Chondrocyte (in vitro differentiated cells): Measurements from ENCODE around the gene SMIM35. TPM values are rescaled to one million over a fixed set of nuclear protein-coding genes. Genes with fewer than 3 reads are reported as not detected.

Experiments used
- DNase-seq: peaks from one replicate; pipeline ENCODE4 v3.0.0; 2021; ENCODE audit warnings: mixed read lengths, low spot score
- H3K27ac Mint-ChIP-seq: one replicate; pipeline ENCODE4 v1.8.0; 2021; ENCODE audit warnings: mild to moderate bottlenecking, moderate library complexity, mixed read lengths; ENCODE audit not compliant: unreplicated experiment
- H3K27me3 Mint-ChIP-seq: 2 replicates; pipeline ENCODE4 v1.8.0; 2021; ENCODE audit warnings: low read depth, mixed read lengths
- H3K36me3 Mint-ChIP-seq: 2 replicates; pipeline ENCODE4 v1.8.0; 2021; ENCODE audit warnings: low read depth, mixed read lengths
- H3K4me1 Mint-ChIP-seq: 2 replicates; pipeline ENCODE4 v1.8.0; 2021; ENCODE audit warnings: low read depth, mild to moderate bottlenecking, mixed read lengths
- H3K4me3 Mint-ChIP-seq: one replicate; pipeline ENCODE4 v1.8.0; 2021; ENCODE audit warnings: mild to moderate bottlenecking, moderate library complexity, mixed read lengths; ENCODE audit not compliant: unreplicated experiment
- H3K9me3 Mint-ChIP-seq: 2 replicates; pipeline ENCODE4 v1.8.0; 2021; ENCODE audit warnings: low read depth, mixed read lengths
- CTCF ChIP-seq: fragments of 200-600 bp; sonication (generic); IDR thresholded peaks from 2 replicates; pipeline ENCODE4 v1.5.0; 2021; ENCODE audit warnings: antibody characterized with exemption, mild to moderate bottlenecking, moderate library complexity
- total RNA-seq: library from RNA; stranded (reverse); gene quantifications from 3 replicates; pipeline ENCODE4 v1.2.1, GENCODE V29; 2021

The SMIM35 gene
- total RNA-seq, 1 donor from 2014 or later, result not detected

GRCh38 chr11:118046964-118047700 lies 39.6 kb downstream of the SMIM35 start:
- TF ChIP-seq CTCF, result no peak

GRCh38 chr11:118046051-118046963 lies 40.5 kb downstream of the SMIM35 start:
- no peak for DNase-seq
- H3K9me3 Mint-ChIP-seq, result no peaks in the 10 kb centered on the region
- no peak for TF ChIP-seq CTCF

More at GRCh38 chr11:118046964-118047700, 39.6 kb downstream of the SMIM35 start:
- Mint-ChIP-seq H3K4me3 (no peak overlapping the region), H3K27ac (no peak overlapping the region), H3K27me3 (peaks cover 38% of the 10 kb centered on the region), H3K4me1 (no peaks in the 10 kb centered on the region), H3K36me3 (no peaks in the 10 kb centered on the region), H3K9me3 (no peaks in the 10 kb centered on the region)
- DNase-seq, result no peak

DNA sequence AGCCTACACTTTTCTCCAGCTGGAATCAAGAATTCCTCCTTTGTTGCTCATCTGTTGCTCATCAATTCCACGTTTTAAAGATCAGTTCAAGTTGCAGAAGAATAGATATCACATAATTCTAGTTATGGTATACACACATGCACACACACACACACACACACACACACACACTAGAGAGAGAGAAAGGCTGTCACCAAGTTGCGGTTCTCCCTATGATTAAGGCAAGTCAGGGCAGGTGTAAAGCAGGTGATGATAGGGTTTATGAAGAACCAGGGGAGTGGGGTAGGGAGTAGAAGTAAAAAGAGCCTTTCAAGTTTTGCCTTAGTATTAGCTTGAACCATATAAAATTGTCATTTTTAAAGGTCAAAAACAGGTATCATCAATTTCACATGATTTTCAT lies 41.6 kb downstream of the SMIM35 start:
- Mint-ChIP-seq H3K27ac (no peak overlapping the region), H3K9me3 (no peaks in the 10 kb centered on the region), H3K4me3 (no peak overlapping the region), H3K4me1 (no peaks in the 10 kb centered on the region), H3K36me3 (no peaks in the 10 kb centered on the region), H3K27me3 (peaks cover 42% of the 10 kb centered on the region)
- DNase-seq, result no peak
- TF ChIP-seq CTCF, result no peak

More at GRCh38 chr11:118046051-118046963, 40.5 kb downstream of the SMIM35 start:
- H3K4me3 Mint-ChIP-seq, result no peak overlapping the region
- H3K27me3 Mint-ChIP-seq, result peaks cover 41% of the 10 kb centered on the region
- no peak overlapping the region for H3K27ac Mint-ChIP-seq
- no peaks in the 10 kb centered on the region for H3K4me1 Mint-ChIP-seq
- H3K36me3 Mint-ChIP-seq, result no peaks in the 10 kb centered on the region

DNA sequence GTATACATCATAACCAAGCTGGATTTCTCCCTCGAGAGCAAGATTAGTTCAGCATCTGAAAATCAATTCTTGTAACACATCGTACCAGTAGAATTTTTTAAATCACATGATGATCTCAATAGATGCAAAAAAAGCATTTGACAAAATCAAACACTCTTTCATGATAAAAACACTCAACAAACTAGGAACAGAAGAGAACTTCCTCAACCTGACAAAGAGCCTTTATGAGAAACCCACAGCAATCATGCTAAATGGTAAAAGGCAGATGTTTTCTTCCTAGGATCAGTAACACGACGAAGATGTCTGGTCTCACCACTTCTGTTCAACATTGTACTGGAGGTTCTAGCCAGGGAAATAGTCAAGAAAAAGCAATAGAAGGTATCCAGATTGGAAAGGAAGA lies 44.0 kb downstream of the SMIM35 start:
- H3K36me3 Mint-ChIP-seq, result no peaks in the 10 kb centered on the region
- H3K4me3 Mint-ChIP-seq, result no peak overlapping the region
- no peak for TF ChIP-seq CTCF
- no peak overlapping the region for H3K27ac Mint-ChIP-seq
- H3K9me3 Mint-ChIP-seq, result no peaks in the 10 kb centered on the region
- no peak for DNase-seq
- peaks cover 44% of the 10 kb centered on the region for H3K27me3 Mint-ChIP-seq
- no peaks in the 10 kb centered on the region for H3K4me1 Mint-ChIP-seq

DNA sequence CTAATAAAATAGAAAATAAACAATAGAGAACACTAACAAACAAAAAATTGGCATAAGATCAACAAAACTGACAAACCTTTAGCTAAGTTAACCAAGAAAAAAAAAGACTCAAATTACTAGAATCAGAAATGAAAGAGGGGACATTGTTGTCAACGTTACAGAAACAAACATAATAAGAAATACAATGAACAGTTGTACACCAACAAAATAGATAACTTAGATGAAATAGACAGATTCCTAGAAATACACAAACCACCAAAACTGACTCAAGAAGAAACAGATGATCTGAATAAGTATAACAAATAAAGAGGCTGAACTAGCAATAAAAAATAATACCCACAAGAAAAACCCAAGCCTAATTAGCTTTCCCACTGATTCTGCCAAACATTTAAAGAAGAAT lies 44.6 kb downstream of the SMIM35 start:
- no peak for TF ChIP-seq CTCF
- Mint-ChIP-seq H3K4me1 (no peaks in the 10 kb centered on the region), H3K4me3 (no peak overlapping the region), H3K27ac (no peak overlapping the region), H3K27me3 (peaks cover 48% of the 10 kb centered on the region), H3K9me3 (no peaks in the 10 kb centered on the region), H3K36me3 (no peaks in the 10 kb centered on the region)
- no peak for DNase-seq
